ENCODE results near the gene TXNRD1.
"Not testable (repeated sequence)": the region's sequence is repeated elsewhere in the genome, so short reads cannot be mapped to it uniquely, and the experiment has no call there.

TXNRD1 gene

GRCh38 chr12:104316936-104317335, 101.4 kb downstream of the TXNRD1 start:
- H3K4me1 Mint-ChIP-seq (ENCODE audit: low read depth) = peaks cover 11% of the 10 kb centered on the region
- no peak for DNase-seq (ENCODE audit: low spot score)
- no peaks in the 10 kb centered on the region for H3K9me3 Mint-ChIP-seq
- H3K27me3 Mint-ChIP-seq (ENCODE audit: low read depth) = no peaks in the 10 kb centered on the region
- peaks cover 56% of the 10 kb centered on the region for H3K36me3 Mint-ChIP-seq (ENCODE audit: low read depth)
- no peak overlapping the region for H3K27ac Mint-ChIP-seq
- H3K4me3 Mint-ChIP-seq = no peak overlapping the region

- H3K36me3 Mint-ChIP-seq (ENCODE audit: low read depth) = peaks cover 54% of the 10 kb centered on the region
- H3K4me1 Mint-ChIP-seq (ENCODE audit: low read depth) = peaks cover 12% of the 10 kb centered on the region
These were observed 102.1 kb downstream of the TXNRD1 start for GRCh38 chr12:104317538-104318210.

GRCh38 chr12:104319028-104319427, 103.4 kb downstream of the TXNRD1 start:
- Mint-ChIP-seq H3K36me3 (ENCODE audit: low read depth) (peaks cover 48% of the 10 kb centered on the region), H3K27me3 (ENCODE audit: low read depth) (no peaks in the 10 kb centered on the region), H3K4me3 (no peak overlapping the region), H3K9me3 (no peaks in the 10 kb centered on the region), H3K27ac (no peak overlapping the region), H3K4me1 (ENCODE audit: low read depth) (peaks cover 7% of the 10 kb centered on the region)
- DNase-seq (ENCODE audit: low spot score) = no peak

More at GRCh38 chr12:104317538-104318210, 102.1 kb downstream of the TXNRD1 start:
- DNase-seq (ENCODE audit: low spot score) = no peak
- Mint-ChIP-seq H3K27me3 (ENCODE audit: low read depth) (no peaks in the 10 kb centered on the region), H3K9me3 (no peaks in the 10 kb centered on the region), H3K4me3 (no peak overlapping the region), H3K27ac (no peak overlapping the region)

- Mint-ChIP-seq H3K4me3 (no peak overlapping the region), H3K27me3 (ENCODE audit: low read depth) (no peaks in the 10 kb centered on the region), H3K27ac (no peak overlapping the region), H3K9me3 (no peaks in the 10 kb centered on the region), H3K36me3 (ENCODE audit: low read depth) (peaks cover 50% of the 10 kb centered on the region), H3K4me1 (ENCODE audit: low read depth) (peaks cover 6% of the 10 kb centered on the region)
- no peak for DNase-seq (ENCODE audit: low spot score)
These were observed 104.5 kb downstream of the TXNRD1 start for GRCh38 chr12:104319918-104320626.

- no peak for DNase-seq (ENCODE audit: low spot score)
- Mint-ChIP-seq H3K27me3 (ENCODE audit: low read depth) (no peaks in the 10 kb centered on the region), H3K36me3 (ENCODE audit: low read depth) (peaks cover 49% of the 10 kb centered on the region), H3K9me3 (no peaks in the 10 kb centered on the region), H3K4me3 (no peak overlapping the region), H3K4me1 (ENCODE audit: low read depth) (peaks cover 4% of the 10 kb centered on the region), H3K27ac (no peak overlapping the region)
These were observed 105.0 kb downstream of the TXNRD1 start for GRCh38 chr12:104320627-104321024.

- H3K4me3 Mint-ChIP-seq = no peak overlapping the region
- no peak for DNase-seq (ENCODE audit: low spot score)
- no peaks in the 10 kb centered on the region for H3K9me3 Mint-ChIP-seq
- H3K36me3 Mint-ChIP-seq (ENCODE audit: low read depth) = peaks cover 43% of the 10 kb centered on the region
- H3K27me3 Mint-ChIP-seq (ENCODE audit: low read depth) = no peaks in the 10 kb centered on the region
- H3K4me1 Mint-ChIP-seq (ENCODE audit: low read depth) = peaks cover 4% of the 10 kb centered on the region
- no peak overlapping the region for H3K27ac Mint-ChIP-seq
These were observed 106.4 kb downstream of the TXNRD1 start for GRCh38 chr12:104321949-104322348.

GRCh38 chr12:104322533-104322932, 107.0 kb downstream of the TXNRD1 start:
- DNase-seq (ENCODE audit: low spot score); H3K27me3 Mint-ChIP-seq (ENCODE audit: low read depth); H3K4me1 Mint-ChIP-seq (ENCODE audit: low read depth); H3K27ac Mint-ChIP-seq; H3K4me3 Mint-ChIP-seq; H3K9me3 Mint-ChIP-seq: not testable (repeated sequence)
- peaks cover 49% of the 10 kb centered on the region for H3K36me3 Mint-ChIP-seq (ENCODE audit: low read depth)

GRCh38 chr12:104323899-104324298, 108.3 kb downstream of the TXNRD1 start:
- peaks cover 2% of the 10 kb centered on the region for H3K4me1 Mint-ChIP-seq (ENCODE audit: low read depth)
- H3K27me3 Mint-ChIP-seq (ENCODE audit: low read depth) = no peaks in the 10 kb centered on the region
- H3K27ac Mint-ChIP-seq = no peak overlapping the region
- peaks cover 52% of the 10 kb centered on the region for H3K36me3 Mint-ChIP-seq (ENCODE audit: low read depth)
- DNase-seq (ENCODE audit: low spot score) = no peak
- H3K9me3 Mint-ChIP-seq = no peaks in the 10 kb centered on the region
- no peak overlapping the region for H3K4me3 Mint-ChIP-seq

- peaks cover 50% of the 10 kb centered on the region for H3K36me3 Mint-ChIP-seq (ENCODE audit: low read depth)
- H3K9me3 Mint-ChIP-seq; H3K4me1 Mint-ChIP-seq (ENCODE audit: low read depth); H3K27me3 Mint-ChIP-seq (ENCODE audit: low read depth); H3K27ac Mint-ChIP-seq; H3K4me3 Mint-ChIP-seq; DNase-seq (ENCODE audit: low spot score): not testable (repeated sequence)
These were observed 112.7 kb downstream of the TXNRD1 start for GRCh38 chr12:104328278-104328677.

GRCh38 chr12:104328790-104329189, 113.2 kb downstream of the TXNRD1 start:
- no peak for DNase-seq (ENCODE audit: low spot score)
- Mint-ChIP-seq H3K4me1 (ENCODE audit: low read depth) (no peaks in the 10 kb centered on the region), H3K27me3 (ENCODE audit: low read depth) (no peaks in the 10 kb centered on the region), H3K36me3 (ENCODE audit: low read depth) (peaks cover 51% of the 10 kb centered on the region), H3K4me3 (no peak overlapping the region), H3K27ac (no peak overlapping the region), H3K9me3 (no peaks in the 10 kb centered on the region)

- Mint-ChIP-seq H3K4me3 (no peak overlapping the region), H3K27ac (no peak overlapping the region)
These were observed 114.3 kb downstream of the TXNRD1 start for GRCh38 chr12:104329707-104330532.

GRCh38 chr12:104331376-104331775, 115.8 kb downstream of the TXNRD1 start:
- peaks cover 48% of the 10 kb centered on the region for H3K36me3 Mint-ChIP-seq (ENCODE audit: low read depth)
- DNase-seq (ENCODE audit: low spot score) = no peak
- H3K4me1 Mint-ChIP-seq (ENCODE audit: low read depth) = peaks cover 5% of the 10 kb centered on the region
- no peaks in the 10 kb centered on the region for H3K27me3 Mint-ChIP-seq (ENCODE audit: low read depth)
- no peak overlapping the region for H3K4me3 Mint-ChIP-seq
- H3K9me3 Mint-ChIP-seq = no peaks in the 10 kb centered on the region
- no peak overlapping the region for H3K27ac Mint-ChIP-seq

More at GRCh38 chr12:104329707-104330532, 114.3 kb downstream of the TXNRD1 start:
- Mint-ChIP-seq H3K9me3 (no peaks in the 10 kb centered on the region), H3K4me1 (ENCODE audit: low read depth) (peaks cover 3% of the 10 kb centered on the region), H3K36me3 (ENCODE audit: low read depth) (peaks cover 53% of the 10 kb centered on the region), H3K27me3 (ENCODE audit: low read depth) (no peaks in the 10 kb centered on the region)
- no peak for DNase-seq (ENCODE audit: low spot score)

- H3K27ac Mint-ChIP-seq; H3K27me3 Mint-ChIP-seq (ENCODE audit: low read depth); H3K9me3 Mint-ChIP-seq; DNase-seq (ENCODE audit: low spot score); H3K4me1 Mint-ChIP-seq (ENCODE audit: low read depth); H3K4me3 Mint-ChIP-seq: not testable (repeated sequence)
- H3K36me3 Mint-ChIP-seq (ENCODE audit: low read depth) = peaks cover 46% of the 10 kb centered on the region
These were observed 116.7 kb downstream of the TXNRD1 start for GRCh38 chr12:104332273-104332672.

- H3K36me3 Mint-ChIP-seq (ENCODE audit: low read depth) = peaks cover 43% of the 10 kb centered on the region
- no peaks in the 10 kb centered on the region for H3K27me3 Mint-ChIP-seq (ENCODE audit: low read depth)
- DNase-seq (ENCODE audit: low spot score) = no peak
- H3K9me3 Mint-ChIP-seq = no peaks in the 10 kb centered on the region
- H3K27ac Mint-ChIP-seq = no peak overlapping the region
- H3K4me3 Mint-ChIP-seq = no peak overlapping the region
- peaks cover 5% of the 10 kb centered on the region for H3K4me1 Mint-ChIP-seq (ENCODE audit: low read depth)
These were observed 118.2 kb downstream of the TXNRD1 start for GRCh38 chr12:104333692-104334255.
